Measurements from ENCODE around the gene RNF145.
"Not testable (repeated sequence)": the region's sequence is repeated elsewhere in the genome, so short reads cannot be mapped to it uniquely, and the experiment has no call there.

Gene RNF145

DNA sequence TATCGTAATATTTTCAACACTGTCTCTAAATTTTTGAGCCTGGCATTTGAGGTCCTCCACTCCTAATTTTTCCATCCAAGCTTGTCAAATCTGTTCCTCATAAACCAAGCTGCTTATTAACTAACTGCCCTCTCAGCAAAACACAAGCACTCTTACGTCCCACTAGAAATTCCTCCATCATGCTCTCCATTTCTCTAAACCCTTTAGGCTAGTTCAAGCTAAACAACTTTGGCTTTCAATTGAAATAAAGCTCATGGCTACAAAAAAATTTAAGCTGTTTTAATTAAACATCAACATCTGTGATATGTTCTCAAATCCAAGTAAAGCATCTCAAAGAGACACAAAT is 45.7 kb downstream of the RNF145 start:
- Histone ChIP-seq H3K4me3 (ENCODE audit: insufficient read depth, low read length, poor library complexity, severe bottlenecking) (no peak overlapping the region), H3K4me2 (ENCODE audit: low read depth, low read length, poor library complexity, severe bottlenecking) (no peak overlapping the region), H3F3A (ENCODE audit: insufficient read depth) (peaks cover 4% of the 10 kb centered on the region; the same call in 1 of the 2 replicates), H3K9me3 (ENCODE audit: insufficient read depth, low read length) (no peaks in the 10 kb centered on the region), H3K9ac (ENCODE audit: low read length) (no peak overlapping the region), H3K36me3 (ENCODE audit: low read length) (peaks cover 25% of the 10 kb centered on the region; the same call in 1 of the 2 replicates), H4K20me1 (ENCODE audit: low read depth, low read length) (no peaks in the 10 kb centered on the region), H3K9me2 (replicated peaks; ENCODE audit: insufficient read depth, low read length) (no peaks in the 10 kb centered on the region), H3K27ac (ENCODE audit: low read depth, low read length) (no peak overlapping the region), H2AFZ (ENCODE audit: low read depth, low read length, severe bottlenecking) (no peak overlapping the region), H3K79me2 (ENCODE audit: insufficient read depth, low read length) (no peaks in the 10 kb centered on the region), H3K27me3 (ENCODE audit: low read length) (no peaks in the 10 kb centered on the region)
- TF ChIP-seq, protein P1, sequence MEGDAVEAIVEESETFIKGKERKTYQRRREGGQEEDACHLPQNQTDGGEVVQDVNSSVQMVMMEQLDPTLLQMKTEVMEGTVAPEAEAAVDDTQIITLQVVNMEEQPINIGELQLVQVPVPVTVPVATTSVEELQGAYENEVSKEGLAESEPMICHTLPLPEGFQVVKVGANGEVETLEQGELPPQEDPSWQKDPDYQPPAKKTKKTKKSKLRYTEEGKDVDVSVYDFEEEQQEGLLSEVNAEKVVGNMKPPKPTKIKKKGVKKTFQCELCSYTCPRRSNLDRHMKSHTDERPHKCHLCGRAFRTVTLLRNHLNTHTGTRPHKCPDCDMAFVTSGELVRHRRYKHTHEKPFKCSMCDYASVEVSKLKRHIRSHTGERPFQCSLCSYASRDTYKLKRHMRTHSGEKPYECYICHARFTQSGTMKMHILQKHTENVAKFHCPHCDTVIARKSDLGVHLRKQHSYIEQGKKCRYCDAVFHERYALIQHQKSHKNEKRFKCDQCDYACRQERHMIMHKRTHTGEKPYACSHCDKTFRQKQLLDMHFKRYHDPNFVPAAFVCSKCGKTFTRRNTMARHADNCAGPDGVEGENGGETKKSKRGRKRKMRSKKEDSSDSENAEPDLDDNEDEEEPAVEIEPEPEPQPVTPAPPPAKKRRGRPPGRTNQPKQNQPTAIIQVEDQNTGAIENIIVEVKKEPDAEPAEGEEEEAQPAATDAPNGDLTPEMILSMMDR (IDR thresholded peaks at IDR 0.05; ENCODE audit: insufficient read depth, low read length, poor library complexity, severe bottlenecking), result no peak
- TF ChIP-seq EZH2phosphoT487 (conservative IDR thresholded peaks at IDR 0.05; ENCODE audit: low read length), result no peak

DNA sequence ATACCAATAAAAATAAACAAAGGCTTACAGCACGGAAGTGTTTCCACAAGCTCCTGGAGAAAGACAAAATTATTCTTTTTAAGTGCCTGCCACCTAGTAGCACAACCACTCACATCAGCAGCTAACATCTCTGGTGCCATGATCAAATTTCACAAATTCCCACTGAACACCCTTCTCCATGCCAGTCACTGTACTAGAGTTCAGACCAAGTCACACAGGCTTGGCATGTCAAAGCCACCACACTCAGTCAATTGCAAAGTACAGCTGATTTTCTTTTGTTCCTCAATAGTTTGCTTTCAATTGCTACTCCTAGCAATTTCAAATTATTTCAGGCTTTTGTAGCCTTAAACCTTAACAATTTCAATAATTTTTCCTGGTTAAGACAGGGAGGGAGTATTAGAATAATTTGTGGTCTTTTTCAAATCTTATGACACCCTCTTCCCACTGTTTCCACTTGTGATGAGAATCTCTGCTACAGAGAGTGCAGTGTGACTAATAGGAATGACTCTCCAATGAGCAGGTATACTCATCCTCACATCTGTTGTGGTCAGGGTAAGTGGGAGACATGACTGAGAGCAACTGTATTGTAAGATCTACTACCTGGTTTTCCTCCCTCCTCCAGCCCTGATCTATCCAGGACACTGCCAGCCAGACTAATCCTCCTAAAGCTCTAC is 46.2 kb downstream of the RNF145 start:
- Histone ChIP-seq H3K36me3 (ENCODE audit: low read length) (peaks cover 21% of the 10 kb centered on the region; the same call in 1 of the 2 replicates), H3K27ac (ENCODE audit: low read depth, low read length) (no peak overlapping the region), H3F3A (ENCODE audit: insufficient read depth) (peaks cover 4% of the 10 kb centered on the region; the same call in 1 of the 2 replicates)

DNA sequence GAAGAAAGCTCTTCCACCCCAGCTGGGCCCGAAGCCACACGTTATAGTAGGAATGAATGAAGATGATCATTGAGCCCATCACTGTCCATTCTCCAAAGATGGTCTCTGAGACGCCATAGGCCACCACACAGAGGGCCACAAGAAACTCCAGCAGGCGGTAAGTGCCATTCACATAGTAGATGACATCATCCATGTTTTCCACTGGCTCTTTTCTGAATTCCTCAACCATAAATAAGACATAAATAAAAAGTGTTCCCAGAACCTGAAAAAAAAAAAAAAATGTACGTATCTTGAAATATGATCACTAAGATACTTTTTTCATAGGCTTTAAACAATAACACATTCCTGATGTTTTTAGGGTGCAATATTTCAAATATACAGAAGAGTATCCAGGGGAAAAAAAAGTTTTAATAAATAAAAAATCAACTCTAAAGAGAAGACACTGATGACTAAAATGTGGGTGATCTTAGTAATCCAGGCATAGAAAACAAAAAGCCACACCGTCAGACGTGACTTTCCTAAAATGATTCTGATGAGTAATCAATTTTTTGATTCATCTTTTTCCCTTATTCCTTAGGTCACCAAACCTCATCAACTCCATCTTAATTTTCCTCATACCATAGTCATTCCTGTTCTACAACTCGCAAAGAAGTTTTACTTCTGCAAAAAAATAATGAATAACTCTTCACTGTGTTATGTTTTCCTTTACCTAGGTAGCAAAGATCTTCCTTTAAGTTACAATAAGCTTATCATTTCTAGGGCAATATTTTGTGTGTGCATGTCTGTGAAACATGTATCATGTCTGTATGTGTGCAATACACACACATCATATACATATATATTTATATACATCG is 47.8 kb downstream of the RNF145 start:
- Histone ChIP-seq H3K27me3 (ENCODE audit: low read length) (no peaks in the 10 kb centered on the region), H3K4me3 (ENCODE audit: insufficient read depth, low read length, poor library complexity, severe bottlenecking) (no peak overlapping the region), H3K9me3 (ENCODE audit: insufficient read depth, low read length) (no peaks in the 10 kb centered on the region), H3K27ac (ENCODE audit: low read depth, low read length) (no peak overlapping the region), H3F3A (ENCODE audit: insufficient read depth) (peaks cover 10% of the 10 kb centered on the region; the same call in 1 of the 2 replicates), H3K36me3 (ENCODE audit: low read length) (peaks cover 15% of the 10 kb centered on the region; the same call in 1 of the 2 replicates), H3K79me2 (ENCODE audit: insufficient read depth, low read length) (no peaks in the 10 kb centered on the region), H3K9ac (ENCODE audit: low read length) (no peak overlapping the region), H4K20me1 (ENCODE audit: low read depth, low read length) (no peaks in the 10 kb centered on the region), H3K4me2 (ENCODE audit: low read depth, low read length, poor library complexity, severe bottlenecking) (no peak overlapping the region), H2AFZ (ENCODE audit: low read depth, low read length, severe bottlenecking) (no peak overlapping the region), H3K9me2 (replicated peaks; ENCODE audit: insufficient read depth, low read length) (no peaks in the 10 kb centered on the region)
- no peak for TF ChIP-seq EZH2phosphoT487 (conservative IDR thresholded peaks at IDR 0.05; ENCODE audit: low read length)
- TF ChIP-seq, protein P1 (IDR thresholded peaks at IDR 0.05; ENCODE audit: insufficient read depth, low read length, poor library complexity, severe bottlenecking), result no peak

More for the DNA sequence above, 46.2 kb downstream of the RNF145 start:
- Histone ChIP-seq H3K9ac (ENCODE audit: low read length) (no peak overlapping the region), H3K27me3 (ENCODE audit: low read length) (no peaks in the 10 kb centered on the region), H3K4me2 (ENCODE audit: low read depth, low read length, poor library complexity, severe bottlenecking) (no peak overlapping the region), H3K9me3 (ENCODE audit: insufficient read depth, low read length) (no peaks in the 10 kb centered on the region), H3K79me2 (ENCODE audit: insufficient read depth, low read length) (no peaks in the 10 kb centered on the region), H3K9me2 (replicated peaks; ENCODE audit: insufficient read depth, low read length) (no peaks in the 10 kb centered on the region), H4K20me1 (ENCODE audit: low read depth, low read length) (no peaks in the 10 kb centered on the region), H2AFZ (ENCODE audit: low read depth, low read length, severe bottlenecking) (no peak overlapping the region), H3K4me3 (ENCODE audit: insufficient read depth, low read length, poor library complexity, severe bottlenecking) (no peak overlapping the region)
- TF ChIP-seq, protein P1 (IDR thresholded peaks at IDR 0.05; ENCODE audit: insufficient read depth, low read length, poor library complexity, severe bottlenecking), result no peak
- no peak for TF ChIP-seq EZH2phosphoT487 (conservative IDR thresholded peaks at IDR 0.05; ENCODE audit: low read length)

DNA sequence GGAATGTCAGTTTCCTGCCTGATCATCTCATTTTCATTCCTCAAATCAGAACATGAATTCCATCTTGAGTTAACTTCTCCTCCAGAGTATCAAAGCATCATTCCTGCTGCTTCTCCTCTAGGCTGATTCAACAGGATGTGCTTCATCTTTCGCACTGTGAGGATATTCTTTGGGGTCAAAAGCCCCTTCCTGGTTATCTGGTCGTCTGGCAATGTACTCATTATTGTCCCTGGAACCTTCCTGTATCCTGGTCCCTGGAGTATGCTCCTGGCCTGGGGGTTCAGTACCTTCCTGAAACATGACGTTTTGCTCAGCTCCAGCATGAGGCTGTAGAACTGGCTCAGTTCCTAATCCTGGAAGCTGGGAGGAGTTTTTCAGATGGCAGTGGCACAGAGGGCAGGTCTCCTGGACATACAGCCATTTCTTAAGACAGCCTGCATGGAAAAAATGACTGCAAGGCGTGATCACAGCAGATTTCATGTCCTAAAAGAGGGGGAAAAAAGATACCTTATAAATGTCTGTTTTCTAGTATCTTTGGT is 50.7 kb downstream of the RNF145 start:
- H4K20me1 ChIP-seq (ENCODE audit: low read depth, low read length); H3K4me2 ChIP-seq (ENCODE audit: low read depth, low read length, poor library complexity, severe bottlenecking); H2AFZ ChIP-seq (ENCODE audit: low read depth, low read length, severe bottlenecking); H3K9me2 ChIP-seq (replicated peaks; ENCODE audit: insufficient read depth, low read length); H3K79me2 ChIP-seq (ENCODE audit: insufficient read depth, low read length); H3F3A ChIP-seq (ENCODE audit: insufficient read depth); H3K27me3 ChIP-seq (ENCODE audit: low read length); H3K9ac ChIP-seq (ENCODE audit: low read length); H3K4me3 ChIP-seq (ENCODE audit: insufficient read depth, low read length, poor library complexity, severe bottlenecking); H3K9me3 ChIP-seq (ENCODE audit: insufficient read depth, low read length); H3K27ac ChIP-seq (ENCODE audit: low read depth, low read length): not testable (repeated sequence)
- peaks cover 15% of the 10 kb centered on the region; the same call in 1 of the 2 replicates for H3K36me3 ChIP-seq (ENCODE audit: low read length)

Measured in SU-DHL-6 (cell line).